GM18870 (cell line): ENCODE measurements around the gene RNF181.
"Not testable (repeated sequence)": the region's sequence is repeated elsewhere in the genome, so short reads cannot be mapped to it uniquely, and the experiment has no call there.

Experiments used
- ATAC-seq: cut with Tn5 transposase; IDR thresholded peaks from one replicate; pipeline ENCODE4 v1.9.1; 2021; ENCODE audit warnings: moderate library complexity; ENCODE audit not compliant: unreplicated experiment

The RNF181 gene

DNA sequence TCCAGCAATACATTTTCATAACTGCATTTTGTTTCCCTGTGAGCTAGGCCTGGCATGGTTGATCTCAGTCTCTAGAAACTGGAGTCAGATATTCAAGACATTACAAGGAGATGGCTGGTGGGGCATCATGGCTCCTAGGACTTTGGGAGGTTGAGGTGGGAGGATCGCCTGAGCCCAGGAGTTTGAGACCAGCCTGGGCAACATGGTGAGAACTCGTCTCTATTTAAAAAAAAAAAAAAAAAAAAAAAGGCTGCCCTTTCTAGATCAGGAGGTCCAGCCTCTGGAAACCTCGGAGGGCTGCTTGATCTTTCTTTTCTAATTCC, 18.5 kb upstream of the RNF181 start:
- no peak for ATAC-seq

DNA sequence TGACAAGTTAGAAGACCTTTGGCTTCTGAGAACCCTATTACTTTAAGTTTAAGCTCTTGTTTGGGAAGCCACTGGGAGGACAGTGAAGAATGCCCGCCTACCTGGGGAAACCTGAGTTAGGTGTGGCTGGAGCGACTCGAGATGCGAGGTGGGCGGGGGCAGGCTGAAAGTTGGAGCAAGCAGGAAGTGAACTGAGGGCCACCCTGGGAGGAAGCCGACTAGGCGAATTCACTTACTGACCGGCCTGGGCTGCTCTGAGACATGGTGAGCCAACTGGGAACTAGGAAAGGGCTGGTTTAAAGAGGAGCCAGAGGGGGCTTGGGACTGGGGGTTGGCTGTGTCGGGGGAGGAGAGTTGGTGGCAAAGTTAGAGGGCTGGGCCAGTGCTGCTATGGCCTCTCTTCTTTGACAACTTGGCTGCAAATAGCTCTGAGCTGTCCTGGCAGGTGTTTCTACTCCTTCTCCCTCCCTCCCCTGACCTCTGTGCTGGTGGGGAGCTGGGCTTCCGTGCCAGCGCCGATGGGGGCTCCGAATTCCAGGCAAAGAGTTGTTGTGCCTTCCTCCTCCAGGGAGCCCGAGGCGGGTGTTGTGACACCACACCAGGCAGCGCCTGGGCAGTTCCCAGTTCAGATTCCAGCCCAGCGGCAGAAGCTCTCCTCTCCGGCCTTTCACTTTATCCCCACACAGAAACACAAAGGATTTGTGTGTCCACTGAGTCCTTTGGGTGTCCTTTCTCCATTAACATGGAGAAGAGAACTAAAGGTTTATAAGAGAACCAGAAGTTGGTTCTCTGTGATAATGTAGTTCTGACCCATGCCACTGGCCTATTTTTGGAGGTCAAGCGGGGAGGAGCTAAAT, 17.9 kb upstream of the RNF181 start, which contains the start of gene VAMP8:
Gene VAMP8, plus strand, starts transcription at position 201 of the 857 bp plus-strand sequence. Its CDS starts 61 bp downstream, at position 262.
- peak; percentile 59 for ATAC-seq

DNA sequence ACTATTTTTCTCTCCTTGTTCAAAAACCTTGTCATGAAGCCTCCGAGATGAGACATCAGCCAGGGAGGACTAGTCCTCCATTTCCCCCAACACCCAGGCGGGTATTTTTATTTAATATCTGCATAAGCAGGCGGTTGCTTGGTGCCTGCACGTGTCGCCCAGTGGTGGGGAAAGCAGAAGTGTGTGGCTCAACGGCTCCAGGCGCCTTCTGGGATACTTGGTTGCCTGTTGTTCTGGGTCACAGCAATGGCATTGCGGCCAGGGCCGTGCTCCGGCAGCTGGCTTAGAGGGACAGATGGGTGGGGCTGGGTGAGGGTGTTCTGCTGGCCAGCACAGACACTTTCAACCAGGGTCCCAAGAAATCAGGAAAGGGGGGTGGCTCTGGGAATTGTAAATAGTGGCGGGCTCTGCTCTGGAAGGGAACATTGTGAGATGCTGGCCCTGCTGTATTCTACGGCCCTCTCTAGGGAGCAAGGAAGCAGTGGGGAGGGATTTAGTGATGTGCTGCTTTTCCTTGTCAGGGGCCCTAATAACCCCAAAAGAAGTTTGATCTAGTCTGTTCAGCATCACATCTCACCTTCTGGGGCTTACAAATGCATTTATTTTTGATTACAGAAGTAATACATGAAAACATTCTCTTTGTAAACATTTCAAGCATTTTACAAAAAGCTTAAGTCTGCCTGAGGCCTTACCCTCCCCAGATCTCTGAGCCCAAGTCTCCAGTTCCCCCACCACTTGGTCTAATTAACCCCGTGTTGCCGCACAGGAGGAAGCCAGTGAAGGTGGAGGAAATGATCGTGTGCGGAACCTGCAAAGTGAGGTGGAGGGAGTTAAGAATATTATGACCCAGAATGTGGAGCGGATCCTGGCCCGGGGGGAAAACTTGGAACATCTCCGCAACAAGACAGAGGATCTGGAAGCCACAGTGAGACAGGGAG, 17.0 kb upstream of the RNF181 start:
- ATAC-seq: peak; percentile 17

GRCh38 chr2:85579266-85579935, 16.1 kb upstream of the RNF181 start:
- ATAC-seq: no peak

DNA sequence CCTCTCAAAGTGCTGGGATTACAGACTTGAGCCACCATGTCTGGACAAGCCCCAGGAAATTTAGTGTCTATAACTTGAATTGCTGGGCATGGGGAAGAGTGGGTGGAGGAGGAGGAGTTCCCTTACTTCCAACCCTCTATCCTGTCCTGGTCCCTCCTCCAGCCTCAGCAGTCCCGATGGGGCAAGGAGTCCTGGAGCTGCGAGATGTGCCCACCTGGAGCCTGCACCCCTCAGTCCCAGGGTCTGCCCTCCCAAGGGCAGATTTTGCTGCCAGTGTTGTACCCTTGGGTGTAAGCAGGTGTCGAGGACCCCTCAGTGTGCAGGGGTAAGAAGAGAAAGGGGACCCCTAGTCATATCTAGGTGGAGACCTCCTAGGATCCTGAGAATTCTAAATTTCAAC, 15.3 kb upstream of the RNF181 start:
- ATAC-seq: no peak

DNA sequence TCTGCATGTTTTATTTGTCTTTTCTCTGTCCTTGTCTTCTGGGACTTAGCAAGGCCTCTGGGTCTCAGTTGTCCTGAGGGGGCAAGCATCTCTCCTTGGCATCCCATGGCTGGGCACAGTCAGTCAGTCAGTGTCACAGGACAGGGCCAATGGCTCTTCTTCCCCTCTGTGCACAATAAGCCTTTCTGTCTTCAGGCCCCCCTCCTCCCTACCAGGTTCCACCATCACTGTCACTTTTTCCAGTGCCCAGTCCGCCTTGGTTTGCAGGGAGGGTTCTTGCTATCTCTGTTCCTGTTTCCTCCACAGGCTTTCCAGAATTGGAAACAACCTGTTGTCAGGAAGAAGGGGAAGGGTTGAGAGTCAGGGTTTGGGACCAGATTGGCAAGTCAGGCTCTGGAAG, 13.1 kb upstream of the RNF181 start:
- ATAC-seq: no peak

DNA sequence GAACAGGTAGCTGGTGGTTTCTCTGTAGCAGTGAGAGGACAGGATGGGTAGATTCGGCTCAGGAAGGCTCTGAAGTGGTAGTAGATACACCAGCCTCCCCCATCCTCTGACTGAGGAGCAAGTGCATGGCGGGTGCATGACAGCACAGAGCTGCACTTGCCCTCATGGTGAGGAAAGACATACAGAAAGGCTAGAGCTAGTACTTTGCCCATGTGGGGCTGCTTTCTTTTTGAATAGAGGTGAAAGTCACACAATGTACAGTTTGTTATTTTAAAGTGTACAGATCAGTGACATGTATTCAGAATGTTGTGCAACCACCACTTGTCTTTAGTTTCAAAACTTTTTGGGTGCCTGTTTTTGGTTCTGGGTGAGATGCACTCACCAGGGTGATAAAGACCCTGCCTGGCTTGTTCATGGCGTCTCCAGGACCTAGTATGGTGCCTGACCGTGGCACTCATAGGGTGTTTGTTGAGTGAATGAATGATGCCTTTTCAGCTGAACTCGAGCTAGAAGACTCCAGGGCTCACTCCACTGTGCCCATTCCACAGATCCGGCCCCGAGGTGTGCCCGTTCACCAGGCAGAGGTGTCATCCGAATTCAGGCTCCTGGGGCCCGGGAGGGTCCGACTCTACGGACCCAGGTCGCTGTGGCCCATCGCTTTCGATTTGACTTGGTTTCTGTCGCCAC, 11.7 kb upstream of the RNF181 start:
- ATAC-seq: peak; percentile 27

- peak; percentile 22 for ATAC-seq
Measured at GRCh38 chr2:85584354-85584856, 11.1 kb upstream of the RNF181 start, which contains the start of gene VAMP5. Gene VAMP5, plus strand, starts transcription at chr2:85584431. Its CDS starts 60 bp downstream, at chr2:85584491.

- peak; percentile 57 for ATAC-seq
Measured at GRCh38 chr2:85584857-85585780, 10.4 kb upstream of the RNF181 start.

DNA sequence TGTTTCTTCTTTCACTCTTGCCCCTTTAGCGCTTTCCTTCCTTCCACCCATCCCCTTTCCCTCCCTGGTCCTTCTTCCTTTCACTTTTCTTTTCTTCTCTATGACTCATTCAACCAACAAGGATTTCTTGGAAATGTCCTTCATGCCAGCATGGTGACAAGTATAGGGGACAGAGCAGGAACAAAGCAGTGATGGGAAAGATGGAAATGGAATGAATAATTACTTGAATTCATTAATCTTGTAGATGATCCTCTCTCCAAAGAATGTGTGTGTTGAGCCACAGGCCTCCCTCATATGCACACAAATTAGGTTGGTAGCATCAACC, 9.8 kb upstream of the RNF181 start:
- no peak for ATAC-seq

GRCh38 chr2:85588236-85588635, 7.3 kb upstream of the RNF181 start:
- no peak for ATAC-seq

GRCh38 chr2:85588645-85589044, 6.9 kb upstream of the RNF181 start:
- ATAC-seq: no peak

DNA sequence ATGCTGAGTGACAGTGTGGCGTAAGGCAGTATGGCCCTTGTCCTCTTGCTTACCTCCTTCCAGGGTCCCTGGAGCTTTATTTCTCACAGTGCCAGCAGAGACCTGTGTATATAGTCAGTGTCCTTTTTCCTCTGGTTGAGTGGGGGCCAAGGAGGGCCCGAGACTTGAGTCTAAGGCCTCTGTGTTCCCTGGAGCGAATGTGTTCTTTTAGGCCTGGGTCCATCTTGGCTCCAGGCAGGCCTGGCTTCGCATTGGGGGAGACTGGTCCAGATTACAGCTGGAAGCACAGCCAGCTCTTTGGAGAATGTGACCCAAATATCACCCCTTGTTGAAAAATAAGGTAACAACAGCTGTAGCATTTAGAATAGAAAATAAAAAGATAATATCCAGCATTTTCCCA, 6.4 kb upstream of the RNF181 start:
- ATAC-seq: no peak

- ATAC-seq: no peak
Measured at GRCh38 chr2:85589982-85590791, 5.4 kb upstream of the RNF181 start.

GRCh38 chr2:85590950-85591349, 4.6 kb upstream of the RNF181 start:
- ATAC-seq: no peak

GRCh38 chr2:85591563-85591962, 4.0 kb upstream of the RNF181 start:
- ATAC-seq: no peak

GRCh38 chr2:85592299-85592698, 3.2 kb upstream of the RNF181 start:
- not testable (repeated sequence) for ATAC-seq

GRCh38 chr2:85593023-85593422, 2.5 kb upstream of the RNF181 start:
- ATAC-seq: no peak
